Endometrial microvascular endothelial cells (primary cell): ENCODE measurements around the gene GGA2. TPM values are rescaled to one million over a fixed set of nuclear protein-coding genes. Genes with fewer than 3 reads are reported as not detected.
"Not testable (repeated sequence)": the region's sequence is repeated elsewhere in the genome, so short reads cannot be mapped to it uniquely, and the experiment has no call there.

ENCODE experiments used
- in situ Hi-C: cut with HindIII; loops from 2 replicates; pipeline ENCODE4 v1.10.0; 2017; ENCODE audit warnings: low sequenced_read_pairs, low pct_unique_long_range_greater_than_20kb; ENCODE audit errors: inconsistent ontology term
- total RNA-seq: library from RNA; depleted of rRNA; stranded (reverse); fragments of >200 nt; gene quantifications from one replicate; pipeline ENCODE4 v1.2.3, GENCODE V29; 2015; ENCODE audit errors: inconsistent ontology term

Gene GGA2
- 17.7 TPM for total RNA-seq

- in situ Hi-C loops = no loop called here
These were observed at the start of gene GGA2 for GRCh38 chr16:23510164-23510914. Gene GGA2 (minus strand): TSS chr16:23510494. CDS start chr16:23510411, 83 bp downstream.

- in situ Hi-C loops = no loop called here
These were observed 47.7 kb upstream of the GGA2 start for GRCh38 chr16:23557779-23558702.

GRCh38 chr16:23556881-23557778 lies 46.8 kb upstream of the GGA2 start, which contains the start of the genes EARS2 and UBFD1:
Gene EARS2 (minus strand): TSS chr16:23557350. CDS start chr16:23557343, 7 bp downstream.
Gene UBFD1 (plus strand): TSS chr16:23557727. CDS start chr16:23557743, 16 bp downstream.
- in situ Hi-C loops = no loop called here

GRCh38 chr16:23554536-23554935 lies 44.2 kb upstream of the GGA2 start:
- in situ Hi-C loops = no loop called here

- in situ Hi-C loops = no loop called here
These were observed 41.9 kb upstream of the GGA2 start for GRCh38 chr16:23552161-23552560.

GRCh38 chr16:23549938-23550337 lies 39.6 kb upstream of the GGA2 start:
- in situ Hi-C loops = no loop called here

- in situ Hi-C loops = no loop called here
These were observed 34.1 kb upstream of the GGA2 start for GRCh38 chr16:23544436-23544835.

GRCh38 chr16:23540817-23541178 lies 30.5 kb upstream of the GGA2 start:
- in situ Hi-C loops = not testable (repeated sequence)

GRCh38 chr16:23539984-23540816 lies 29.9 kb upstream of the GGA2 start:
- in situ Hi-C loops = no loop called here

- in situ Hi-C loops = no loop called here
These were observed 28.6 kb upstream of the GGA2 start for GRCh38 chr16:23538919-23539278.

- in situ Hi-C loops = no loop called here
These were observed 27.1 kb upstream of the GGA2 start for GRCh38 chr16:23537390-23537789.

- in situ Hi-C loops = no loop called here
These were observed 25.6 kb upstream of the GGA2 start for GRCh38 chr16:23535901-23536300.

- in situ Hi-C loops = no loop called here
These were observed 24.9 kb upstream of the GGA2 start for GRCh38 chr16:23534868-23535860.

- in situ Hi-C loops = no loop called here
These were observed 22.2 kb upstream of the GGA2 start for GRCh38 chr16:23532448-23532847.

- in situ Hi-C loops = no loop called here
These were observed 19.8 kb upstream of the GGA2 start for GRCh38 chr16:23530062-23530461.

- in situ Hi-C loops = no loop called here
These were observed 18.5 kb upstream of the GGA2 start for GRCh38 chr16:23528644-23529310.
